MM.1S (cell line): ENCODE measurements around the gene CELF4.

ENCODE experiments used
- DNase-seq: peaks from one replicate; pipeline ENCODE4 v3.0.0-alpha.2; 2015
- H2AFZ ChIP-seq: fragments of 300-600 bp; sonication (generic); 2 replicates; pipeline ENCODE4 v1.6.0; 2016; ENCODE audit warnings: antibody characterized with exemption, low read length
- H3F3A ChIP-seq: fragments of 300-600 bp; sonication (generic); 2 replicates; pipeline ENCODE4 v1.6.1; 2016; ENCODE audit warnings: mild to moderate bottlenecking, antibody characterized with exemption, low read length, moderate library complexity, mixed read lengths; ENCODE audit not compliant: insufficient read depth
- H3K27ac ChIP-seq: fragments of 300-600 bp; sonication (generic); 2 replicates; pipeline ENCODE4 v1.5.1; 2016; ENCODE audit warnings: mild to moderate bottlenecking, low read length
- H3K27me3 ChIP-seq: fragments of 300-600 bp; sonication (generic); replicated peaks from 2 replicates; pipeline ENCODE4 v1.6.0; 2016; ENCODE audit warnings: low read length; ENCODE audit not compliant: insufficient read depth
- H3K36me3 ChIP-seq: fragments of 300-600 bp; sonication (generic); replicated peaks from 2 replicates; pipeline ENCODE4 v1.6.1; 2016; ENCODE audit warnings: mild to moderate bottlenecking, low read length, mixed read lengths; ENCODE audit not compliant: insufficient read depth
- H3K4me1 ChIP-seq: fragments of 300-600 bp; sonication (generic); 2 replicates; pipeline ENCODE4 v1.6.1; 2016; ENCODE audit warnings: low read length, mixed read lengths
- H3K4me2 ChIP-seq: fragments of 300-600 bp; sonication (generic); 2 replicates; pipeline ENCODE4 v1.6.0; 2016; ENCODE audit warnings: low read depth, low read length
- H3K4me3 ChIP-seq: fragments of 300-600 bp; sonication (generic); 2 replicates; pipeline ENCODE4 v1.5.1; 2016; ENCODE audit warnings: low read length, mixed read lengths
- H3K79me2 ChIP-seq: fragments of 300-600 bp; sonication (generic); 2 replicates; pipeline ENCODE4 v1.6.1; 2016; ENCODE audit warnings: mixed run types, low read length, mixed read lengths
- H3K9ac ChIP-seq: fragments of 300-600 bp; sonication (generic); 2 replicates; pipeline ENCODE4 v1.6.1; 2016; ENCODE audit warnings: low read length, mixed read lengths
- H3K9me2 ChIP-seq: fragments of 300-600 bp; sonication (generic); replicated peaks from 2 replicates; pipeline ENCODE4 v1.6.1; 2016; ENCODE audit warnings: mild to moderate bottlenecking, low read length, mixed read lengths; ENCODE audit not compliant: insufficient read depth
- H3K9me3 ChIP-seq: fragments of 300-600 bp; sonication (generic); replicated peaks from 2 replicates; pipeline ENCODE4 v1.6.1; 2016; ENCODE audit warnings: mild to moderate bottlenecking, low read length, mixed read lengths; ENCODE audit not compliant: insufficient read depth
- H4K20me1 ChIP-seq: fragments of 300-600 bp; sonication (generic); 2 replicates; pipeline ENCODE4 v1.6.1; 2016; ENCODE audit warnings: mild to moderate bottlenecking, low read length, moderate library complexity, mixed read lengths; ENCODE audit not compliant: insufficient read depth
- CTCF ChIP-seq: fragments of 300-600 bp; sonication (generic); IDR thresholded peaks from 2 replicates; pipeline ENCODE4 v1.5.1; 2016; ENCODE audit warnings: antibody characterized with exemption, low read length, mixed read lengths
- EZH2 ChIP-seq: fragments of 300-600 bp; sonication (generic); optimal IDR thresholded peaks from 2 replicates; pipeline ENCODE3; 2017; ENCODE audit warnings: low read depth, mild to moderate bottlenecking, antibody characterized with exemption, low read length, mixed read lengths
- EZH2phosphoT487 ChIP-seq: fragments of 300-600 bp; sonication (generic); IDR thresholded peaks from 2 replicates; pipeline ENCODE4 v1.6.1; 2018; ENCODE audit warnings: antibody characterized with exemption, low read length

CELF4 gene

GRCh38 chr18:37575646-37576045 lies 10.0 kb upstream of the CELF4 start:
- no peak overlapping the region for H3K9ac ChIP-seq
- H4K20me1 ChIP-seq, result no peaks in the 10 kb centered on the region
- no peaks in the 10 kb centered on the region for H3K9me3 ChIP-seq
- no peak overlapping the region for H2AFZ ChIP-seq
- no peak overlapping the region for H3K4me3 ChIP-seq
- no peak overlapping the region for H3K4me2 ChIP-seq
- H3K36me3 ChIP-seq, result no peaks in the 10 kb centered on the region
- no peak for TF ChIP-seq EZH2
- TF ChIP-seq EZH2phosphoT487, result no peak
- no peak for TF ChIP-seq CTCF
- H3K79me2 ChIP-seq, result no peaks in the 10 kb centered on the region
- no peaks in the 10 kb centered on the region for H3K4me1 ChIP-seq
- no peaks in the 10 kb centered on the region for H3F3A ChIP-seq
- H3K27ac ChIP-seq, result no peak overlapping the region
- DNase-seq, result no peak
- no peaks in the 10 kb centered on the region for H3K27me3 ChIP-seq
- no peaks in the 10 kb centered on the region for H3K9me2 ChIP-seq

- Histone ChIP-seq H3K4me2 (no peak overlapping the region), H4K20me1 (no peaks in the 10 kb centered on the region), H3K9me3 (no peaks in the 10 kb centered on the region), H3K36me3 (no peaks in the 10 kb centered on the region), H3K27ac (no peak overlapping the region), H3K4me3 (no peak overlapping the region), H3K9ac (no peak overlapping the region), H2AFZ (no peak overlapping the region), H3K27me3 (no peaks in the 10 kb centered on the region), H3K9me2 (no peaks in the 10 kb centered on the region), H3K4me1 (no peaks in the 10 kb centered on the region), H3F3A (no peaks in the 10 kb centered on the region), H3K79me2 (no peaks in the 10 kb centered on the region)
- DNase-seq, result no peak
- TF ChIP-seq EZH2, result no peak
- no peak for TF ChIP-seq CTCF
- no peak for TF ChIP-seq EZH2phosphoT487
Observed at GRCh38 chr18:37574113-37574512, 8.5 kb upstream of the CELF4 start.

- Histone ChIP-seq H3K36me3 (no peaks in the 10 kb centered on the region), H3K79me2 (no peaks in the 10 kb centered on the region), H3K4me1 (no peaks in the 10 kb centered on the region), H2AFZ (no peak overlapping the region), H3K4me3 (no peak overlapping the region), H3K9me3 (no peaks in the 10 kb centered on the region), H3K4me2 (no peak overlapping the region), H4K20me1 (no peaks in the 10 kb centered on the region), H3K9me2 (no peaks in the 10 kb centered on the region), H3F3A (no peaks in the 10 kb centered on the region), H3K27me3 (no peaks in the 10 kb centered on the region), H3K9ac (no peak overlapping the region), H3K27ac (no peak overlapping the region)
- DNase-seq, result no peak
- TF ChIP-seq EZH2, result no peak
- TF ChIP-seq EZH2phosphoT487, result no peak
- TF ChIP-seq CTCF, result no peak
Observed at GRCh38 chr18:37572736-37573135, 7.1 kb upstream of the CELF4 start.

GRCh38 chr18:37571266-37571665 lies 5.7 kb upstream of the CELF4 start:
- H3K4me3 ChIP-seq, result no peak overlapping the region
- no peak overlapping the region for H3K9ac ChIP-seq
- H3K79me2 ChIP-seq, result no peaks in the 10 kb centered on the region
- no peaks in the 10 kb centered on the region for H3K27me3 ChIP-seq
- no peaks in the 10 kb centered on the region for H3K4me1 ChIP-seq
- H3K9me3 ChIP-seq, result no peaks in the 10 kb centered on the region
- H3K4me2 ChIP-seq, result no peak overlapping the region
- no peaks in the 10 kb centered on the region for H3K9me2 ChIP-seq
- H4K20me1 ChIP-seq, result no peaks in the 10 kb centered on the region
- H2AFZ ChIP-seq, result no peak overlapping the region
- no peak overlapping the region for H3K27ac ChIP-seq
- H3K36me3 ChIP-seq, result no peaks in the 10 kb centered on the region
- H3F3A ChIP-seq, result no peaks in the 10 kb centered on the region
- no peak for DNase-seq
- TF ChIP-seq EZH2, result no peak
- TF ChIP-seq CTCF, result no peak
- TF ChIP-seq EZH2phosphoT487, result no peak
